Activated naive CD4-positive, alpha-beta T cell treated with anti-CD3 and anti-CD28 coated beads, Interleukin-2, amount 50 U/mL, for 24 hours (primary cell): Measurements from ENCODE around the gene UBE3A.
A peak's percentile ranks its signal among the peaks of the same experiment; 100 is the strongest.

Experiments used
- H3K27ac Mint-ChIP-seq: one replicate; pipeline ENCODE4 v1.8.0; 2021; ENCODE audit warnings: mild to moderate bottlenecking, mixed read lengths
- H3K27me3 Mint-ChIP-seq: one replicate; pipeline ENCODE4 v1.8.0; 2021; ENCODE audit warnings: mixed read lengths
- H3K36me3 Mint-ChIP-seq: one replicate; pipeline ENCODE4 v1.8.0; 2021; ENCODE audit warnings: mixed read lengths
- H3K4me1 Mint-ChIP-seq: one replicate; pipeline ENCODE4 v1.8.0; 2021; ENCODE audit warnings: mixed read lengths
- H3K4me3 Mint-ChIP-seq: one replicate; pipeline ENCODE4 v1.8.0; 2021; ENCODE audit warnings: mild to moderate bottlenecking, mixed read lengths
- H3K9me3 Mint-ChIP-seq: one replicate; pipeline ENCODE4 v1.8.0; 2021; ENCODE audit warnings: mixed read lengths

Gene UBE3A

GRCh38 chr15:25339431-25339830 lies 99.4 kb downstream of the UBE3A start:
- Mint-ChIP-seq H3K27ac (no peak overlapping the region), H3K36me3 (peaks cover 59% of the 10 kb centered on the region), H3K4me1 (no peaks in the 10 kb centered on the region), H3K9me3 (peaks cover 9% of the 10 kb centered on the region), H3K27me3 (no peaks in the 10 kb centered on the region), H3K4me3 (no peak overlapping the region)

GRCh38 chr15:25335279-25335678 lies 103.5 kb downstream of the UBE3A start:
- H3K9me3 Mint-ChIP-seq = peaks cover 9% of the 10 kb centered on the region
- no peak overlapping the region for H3K4me3 Mint-ChIP-seq
- no peaks in the 10 kb centered on the region for H3K4me1 Mint-ChIP-seq
- peaks cover 66% of the 10 kb centered on the region for H3K36me3 Mint-ChIP-seq
- H3K27ac Mint-ChIP-seq = peak overlapping the region; percentile 26
- H3K27me3 Mint-ChIP-seq = no peaks in the 10 kb centered on the region

GRCh38 chr15:25333049-25333448 lies 105.8 kb downstream of the UBE3A start:
- Mint-ChIP-seq H3K27me3 (no peaks in the 10 kb centered on the region), H3K4me3 (no peak overlapping the region), H3K27ac (no peak overlapping the region), H3K9me3 (peaks cover 9% of the 10 kb centered on the region), H3K4me1 (peaks cover 4% of the 10 kb centered on the region), H3K36me3 (peaks cover 54% of the 10 kb centered on the region)

- Mint-ChIP-seq H3K27me3 (no peaks in the 10 kb centered on the region), H3K4me3 (no peak overlapping the region), H3K4me1 (peaks cover 4% of the 10 kb centered on the region), H3K27ac (no peak overlapping the region), H3K36me3 (peaks cover 50% of the 10 kb centered on the region), H3K9me3 (peaks cover 9% of the 10 kb centered on the region)
Measured at GRCh38 chr15:25332306-25332705, 106.5 kb downstream of the UBE3A start.

- Mint-ChIP-seq H3K27me3 (no peaks in the 10 kb centered on the region), H3K27ac (no peak overlapping the region), H3K9me3 (peaks cover 9% of the 10 kb centered on the region), H3K4me3 (no peak overlapping the region), H3K36me3 (peaks cover 49% of the 10 kb centered on the region), H3K4me1 (peaks cover 4% of the 10 kb centered on the region)
Measured at GRCh38 chr15:25331860-25332259, 107.0 kb downstream of the UBE3A start.

- peaks cover 48% of the 10 kb centered on the region for H3K36me3 Mint-ChIP-seq
- peaks cover 4% of the 10 kb centered on the region for H3K4me1 Mint-ChIP-seq
- H3K27ac Mint-ChIP-seq = no peak overlapping the region
- H3K27me3 Mint-ChIP-seq = no peaks in the 10 kb centered on the region
- peaks cover 9% of the 10 kb centered on the region for H3K9me3 Mint-ChIP-seq
- H3K4me3 Mint-ChIP-seq = no peak overlapping the region
Measured at GRCh38 chr15:25331404-25331803, 107.4 kb downstream of the UBE3A start.

- Mint-ChIP-seq H3K27me3 (no peaks in the 10 kb centered on the region), H3K9me3 (no peaks in the 10 kb centered on the region), H3K36me3 (peaks cover 38% of the 10 kb centered on the region), H3K27ac (no peak overlapping the region), H3K4me3 (no peak overlapping the region), H3K4me1 (peaks cover 4% of the 10 kb centered on the region)
Measured at GRCh38 chr15:25329696-25330095, 109.1 kb downstream of the UBE3A start.

GRCh38 chr15:25327686-25328085 lies 111.1 kb downstream of the UBE3A start:
- no peaks in the 10 kb centered on the region for H3K9me3 Mint-ChIP-seq
- H3K4me1 Mint-ChIP-seq = peaks cover 4% of the 10 kb centered on the region
- peaks cover 44% of the 10 kb centered on the region for H3K36me3 Mint-ChIP-seq
- H3K27me3 Mint-ChIP-seq = no peaks in the 10 kb centered on the region
- H3K4me3 Mint-ChIP-seq = no peak overlapping the region
- no peak overlapping the region for H3K27ac Mint-ChIP-seq

GRCh38 chr15:25325187-25325586 lies 113.6 kb downstream of the UBE3A start:
- no peak overlapping the region for H3K27ac Mint-ChIP-seq
- H3K4me3 Mint-ChIP-seq = no peak overlapping the region
- peaks cover 16% of the 10 kb centered on the region for H3K9me3 Mint-ChIP-seq
- H3K36me3 Mint-ChIP-seq = peaks cover 44% of the 10 kb centered on the region
- peaks cover 4% of the 10 kb centered on the region for H3K4me1 Mint-ChIP-seq
- H3K27me3 Mint-ChIP-seq = no peaks in the 10 kb centered on the region

GRCh38 chr15:25323420-25323819 lies 115.4 kb downstream of the UBE3A start:
- H3K9me3 Mint-ChIP-seq = peaks cover 30% of the 10 kb centered on the region
- no peaks in the 10 kb centered on the region for H3K27me3 Mint-ChIP-seq
- H3K4me1 Mint-ChIP-seq = peaks cover 3% of the 10 kb centered on the region
- H3K27ac Mint-ChIP-seq = no peak overlapping the region
- H3K4me3 Mint-ChIP-seq = no peak overlapping the region
- H3K36me3 Mint-ChIP-seq = peaks cover 48% of the 10 kb centered on the region

GRCh38 chr15:25287823-25288222 lies 151.0 kb downstream of the UBE3A start:
- Mint-ChIP-seq H3K36me3 (no peaks in the 10 kb centered on the region), H3K27me3 (no peaks in the 10 kb centered on the region), H3K9me3 (peaks cover 33% of the 10 kb centered on the region), H3K4me1 (no peaks in the 10 kb centered on the region), H3K27ac (no peak overlapping the region), H3K4me3 (no peak overlapping the region)
